GM12878 (cell line): ENCODE results near the gene PTK7.

Experiments used
- EP300 ChIP-seq, 2 experiments: fragments of 150-350 bp in 1 of 2; IDR thresholded peaks; 2 replicates each; pipeline ENCODE4 v1.6.1; 2011 to 2012; ENCODE audit warnings: low read depth in 2 of 2, low read length in 2 of 2, borderline replicate concordance in 1 of 2, improper control_type of control experiment in 1 of 2, inconsistent platforms in 1 of 2; ENCODE audit not compliant: control insufficient read depth in 1 of 2
- MXI1 ChIP-seq: fragments of 150-350 bp; IDR thresholded peaks from 2 replicates; pipeline ENCODE4 v1.6.1; 2011; ENCODE audit warnings: low read depth, mild to moderate bottlenecking, inconsistent platforms, low read length, improper control_type of control experiment
- TF ChIP-seq, protein P1 (sequence below): IDR thresholded peaks from 2 replicates; pipeline ENCODE4 v1.6.1; 2012; ENCODE audit warnings: low read depth, low read length, improper control_type of control experiment

DNA sequence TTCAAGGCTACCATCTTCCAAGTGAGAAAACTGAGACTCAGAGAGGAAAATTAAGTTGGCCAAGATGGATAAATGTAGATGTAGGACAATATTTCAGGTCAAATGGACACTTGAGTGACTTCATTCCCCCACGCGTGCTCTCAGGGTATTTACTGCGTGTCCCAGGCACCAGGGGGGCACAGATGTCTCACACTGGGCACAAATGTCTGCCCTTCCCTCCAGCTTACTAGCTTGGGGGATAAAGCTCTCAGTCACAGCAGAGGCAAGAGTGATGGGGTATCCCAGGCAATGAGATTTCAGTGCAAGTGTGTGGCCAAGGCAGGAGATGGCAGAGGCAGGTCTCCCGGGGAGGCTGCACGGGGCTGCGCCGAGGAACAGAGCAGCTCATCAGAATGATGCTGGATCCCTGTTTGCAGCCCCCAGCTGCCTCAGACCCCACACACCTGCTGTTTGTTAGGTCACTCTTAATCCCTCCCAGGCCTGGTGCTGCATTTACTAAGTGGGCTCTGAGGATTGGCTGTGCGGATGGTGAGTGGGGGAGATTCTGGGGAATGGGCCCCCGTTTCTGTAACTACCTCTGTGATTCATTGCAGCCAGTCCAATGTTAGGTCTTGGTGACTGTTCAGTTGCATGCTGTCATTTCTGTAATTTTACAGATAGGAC lies 44.1 kb downstream of the PTK7 start:
- TF ChIP-seq EP300 (IDR thresholded peaks at IDR 0.05; ENCODE audit: borderline replicate concordance in 1 of 2, control insufficient read depth in 1 of 2, low read depth in 2 of 2, low read length in 2 of 2) (no peak), MXI1 (no peak)
- TF ChIP-seq, protein P1, sequence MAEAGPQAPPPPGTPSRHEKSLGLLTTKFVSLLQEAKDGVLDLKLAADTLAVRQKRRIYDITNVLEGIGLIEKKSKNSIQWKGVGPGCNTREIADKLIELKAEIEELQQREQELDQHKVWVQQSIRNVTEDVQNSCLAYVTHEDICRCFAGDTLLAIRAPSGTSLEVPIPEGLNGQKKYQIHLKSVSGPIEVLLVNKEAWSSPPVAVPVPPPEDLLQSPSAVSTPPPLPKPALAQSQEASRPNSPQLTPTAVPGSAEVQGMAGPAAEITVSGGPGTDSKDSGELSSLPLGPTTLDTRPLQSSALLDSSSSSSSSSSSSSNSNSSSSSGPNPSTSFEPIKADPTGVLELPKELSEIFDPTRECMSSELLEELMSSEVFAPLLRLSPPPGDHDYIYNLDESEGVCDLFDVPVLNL = no peak
